Gastrocnemius medialis (tissue), 4 donors: ENCODE data around the gene KRT86. TPM values are rescaled to one million over a fixed set of nuclear protein-coding genes. Genes with fewer than 3 reads are reported as not detected.
"Not testable (repeated sequence)": the region's sequence is repeated elsewhere in the genome, so short reads cannot be mapped to it uniquely, and the experiment has no call there.

Source experiments
- ATAC-seq, 2 donors: fragments of 150-250 bp; one replicate each; pipeline ENCODE4 v1.9.1; 2016
- DNase-seq, 2 donors: peaks; one replicate each; pipeline ENCODE4 v3.0.0-alpha.2; 2019
- H3K27ac ChIP-seq, 4 donors: fragments of 200-600 bp; sonication (generic); 1 replicate in 1 of 4; 2 replicates in 3 of 4; pipeline ENCODE4 v1.5.1; 2016 to 2018; ENCODE audit warnings: mild to moderate bottlenecking in 2 of 4, moderate library complexity in 1 of 4
- H3K27me3 ChIP-seq, 3 donors: fragments of 200-600 bp; sonication (generic) in 2 of 3; 1 replicate in 1 of 3; 2 replicates in 2 of 3; pipeline versions ENCODE4 v1.5.1 to v1.6.0; 2016 to 2019; ENCODE audit warnings: mild to moderate bottlenecking in 1 of 3, moderate library complexity in 1 of 3
- H3K36me3 ChIP-seq, 2 donors: fragments of 200-600 bp; sonication (generic) in 1 of 2; one replicate each; pipeline ENCODE4 v1.5.1; 2017 to 2018
- H3K4me1 ChIP-seq, 2 donors: fragments of 200-600 bp; sonication (generic) in 1 of 2; one replicate each; pipeline ENCODE4 v1.5.1; 2016 to 2017; ENCODE audit warnings: mild to moderate bottlenecking in 2 of 2
- H3K4me3 ChIP-seq, 4 donors: fragments of 200-600 bp; sonication (generic) in 3 of 4; 1 replicate in 1 of 4; 2 replicates in 3 of 4; pipeline ENCODE4 v1.5.1; 2016 to 2019; ENCODE audit warnings: mild to moderate bottlenecking in 2 of 4
- H3K9me3 ChIP-seq, 3 donors: fragments of 200-600 bp; sonication (generic) in 2 of 3; 1 replicate in 1 of 3; 2 replicates in 2 of 3; pipeline ENCODE4 v1.5.1; 2016 to 2019
- POLR2A ChIP-seq, 2 donors: fragments of 450-650 bp; IDR thresholded peaks; one replicate each; pipeline ENCODE4 v1.6.1; 2017; ENCODE audit warnings: antibody characterized with exemption in 2 of 2, mild to moderate bottlenecking in 2 of 2, moderate library complexity in 2 of 2
- in situ Hi-C, 4 donors: fragments of 200-750 bp; cut with MboI; loops; one replicate each; pipeline versions ENCODE4 v1.15.0 to v1.8.0; 2017; ENCODE audit warnings: low sequenced_read_pairs in 4 of 4
- intact Hi-C: fragments of 100-400 bp; cut with DNase I; formaldehyde crosslinking; loops from one replicate; pipeline ENCODE4 v1.15.1; 2023; ENCODE audit warnings: low total_unique reads
- total RNA-seq, 4 donors: library from RNA; depleted of rRNA; stranded (reverse); fragments of >200 nt; gene quantifications; one replicate each; pipeline versions ENCODE4 v1.1.0 to v1.2.3, GENCODE V29; 2016
- TF ChIP-seq, protein P1 (sequence below), 5 experiments: fragments of 450-650 bp in 3 of 5; fragments of 200-600 bp in 2 of 5; sonication (generic) in 2 of 5; IDR thresholded peaks in 4 of 5; conservative IDR thresholded peaks in 1 of 5; 1 replicate in 4 of 5; 2 replicates in 1 of 5; pipeline ENCODE4 v1.5.1; 2016 to 2019; ENCODE audit warnings: antibody characterized with exemption in 5 of 5, mild to moderate bottlenecking in 3 of 5, moderate library complexity in 3 of 5

KRT86 gene
- total RNA-seq, 4 donors from 2014 or later: 0.24 TPM; not detected in 3

- intact Hi-C loops: loop anchor here (1.0 to 5.0 kb wide), 4 partner anchors 26 to 134 kb away; no protein-coding TSS in a partner anchor
- Histone ChIP-seq H3K36me3 (no peaks in the 10 kb centered on the region), H3K9me3 (no peaks in the 10 kb centered on the region), H3K27ac (peak overlapping the region; percentile 44 to 60 (median 56)), H3K27me3 (no peaks in the 10 kb centered on the region), H3K4me1 (peaks cover 19 to 20% of the 10 kb centered on the region in 2 donors), H3K4me3 (no peak overlapping the region)
- in situ Hi-C loops: no loop called here
- ATAC-seq (peak; percentile 30 to 57), DNase-seq (peak; percentile 18 to 68)
- TF ChIP-seq, protein P1, sequence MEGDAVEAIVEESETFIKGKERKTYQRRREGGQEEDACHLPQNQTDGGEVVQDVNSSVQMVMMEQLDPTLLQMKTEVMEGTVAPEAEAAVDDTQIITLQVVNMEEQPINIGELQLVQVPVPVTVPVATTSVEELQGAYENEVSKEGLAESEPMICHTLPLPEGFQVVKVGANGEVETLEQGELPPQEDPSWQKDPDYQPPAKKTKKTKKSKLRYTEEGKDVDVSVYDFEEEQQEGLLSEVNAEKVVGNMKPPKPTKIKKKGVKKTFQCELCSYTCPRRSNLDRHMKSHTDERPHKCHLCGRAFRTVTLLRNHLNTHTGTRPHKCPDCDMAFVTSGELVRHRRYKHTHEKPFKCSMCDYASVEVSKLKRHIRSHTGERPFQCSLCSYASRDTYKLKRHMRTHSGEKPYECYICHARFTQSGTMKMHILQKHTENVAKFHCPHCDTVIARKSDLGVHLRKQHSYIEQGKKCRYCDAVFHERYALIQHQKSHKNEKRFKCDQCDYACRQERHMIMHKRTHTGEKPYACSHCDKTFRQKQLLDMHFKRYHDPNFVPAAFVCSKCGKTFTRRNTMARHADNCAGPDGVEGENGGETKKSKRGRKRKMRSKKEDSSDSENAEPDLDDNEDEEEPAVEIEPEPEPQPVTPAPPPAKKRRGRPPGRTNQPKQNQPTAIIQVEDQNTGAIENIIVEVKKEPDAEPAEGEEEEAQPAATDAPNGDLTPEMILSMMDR (IDR thresholded peaks at IDR 0.05 in 4 of 5, conservative IDR thresholded peaks at IDR 0.05 in 1 of 5): no peak
- TF ChIP-seq POLR2A (IDR thresholded peaks at IDR 0.05): no peak
Measured at GRCh38 chr12:52280796-52281560, 6.5 kb downstream of the KRT86 start.

DNA sequence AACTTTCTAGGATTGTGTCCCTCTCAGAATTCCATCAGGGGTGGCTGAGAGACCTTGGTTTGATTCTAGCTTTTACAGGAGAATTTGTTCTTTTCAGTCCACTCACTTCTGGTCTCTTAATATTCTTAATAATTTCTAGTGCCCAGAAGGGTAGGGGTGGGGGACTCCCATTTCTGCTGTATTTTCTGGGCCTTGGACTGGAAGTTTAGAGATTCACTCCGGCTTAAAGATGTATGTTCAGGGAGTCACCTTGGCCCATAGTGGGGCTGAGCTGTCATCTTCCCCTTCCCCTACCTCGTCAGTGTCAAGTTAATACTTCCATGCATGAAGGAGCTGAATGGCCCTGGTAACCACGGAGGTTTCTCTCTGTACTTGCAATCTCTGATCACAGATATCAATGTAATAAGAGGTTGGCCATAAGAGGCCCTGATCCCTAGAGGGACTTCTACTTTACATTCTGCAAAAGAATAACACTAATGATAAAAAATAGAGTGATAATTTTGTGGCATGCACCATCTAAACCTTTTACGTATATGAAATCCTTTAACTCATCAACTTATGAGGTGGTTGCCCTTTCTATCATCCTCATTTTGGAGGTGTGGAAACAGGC lies 10.2 kb downstream of the KRT86 start:
- no peak overlapping the region for H3K27ac ChIP-seq
- H3K4me1 ChIP-seq: peaks cover 10% of the 10 kb centered on the region in 2 donors
- ATAC-seq (no peak), DNase-seq (no peak)
- no peak overlapping the region for H3K4me3 ChIP-seq
- H3K9me3 ChIP-seq: no peaks in the 10 kb centered on the region
- no peaks in the 10 kb centered on the region for H3K36me3 ChIP-seq
- no peaks in the 10 kb centered on the region for H3K27me3 ChIP-seq
- no peak for TF ChIP-seq POLR2A (IDR thresholded peaks at IDR 0.05)
- TF ChIP-seq, protein P1 (IDR thresholded peaks at IDR 0.05 in 4 of 5, conservative IDR thresholded peaks at IDR 0.05 in 1 of 5): no peak
- intact Hi-C loops: loop anchor here (5.0 kb wide), 1 partner anchor 137 kb away; no protein-coding TSS in a partner anchor
- in situ Hi-C loops: no loop called here

DNA sequence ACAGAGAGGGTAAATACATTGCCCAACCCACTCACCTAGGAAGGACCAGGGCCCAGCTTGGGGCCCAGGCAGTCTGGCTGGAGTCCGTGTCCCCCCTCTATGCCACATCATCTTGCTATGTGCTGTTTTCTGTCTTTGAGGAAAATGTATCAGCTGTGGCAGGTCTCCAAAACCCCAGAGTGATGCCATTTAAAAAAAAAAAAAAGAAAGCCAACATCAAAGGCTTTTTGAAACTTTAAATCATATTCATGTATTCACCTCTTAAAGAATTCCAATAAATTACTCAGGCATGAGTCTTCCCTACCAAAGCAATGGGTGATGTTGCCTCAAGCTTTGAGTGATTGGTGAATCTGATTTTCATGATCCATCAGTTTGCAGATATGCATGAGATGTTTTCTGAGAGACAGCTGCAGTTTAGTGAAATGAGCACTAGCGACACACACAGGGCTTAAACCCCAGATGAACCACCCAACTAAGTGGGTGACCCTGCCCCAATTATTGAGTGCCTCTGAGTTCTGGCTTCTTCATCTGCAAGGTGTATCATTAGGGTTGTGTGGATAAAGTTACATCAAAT lies 10.8 kb downstream of the KRT86 start:
- TF ChIP-seq POLR2A (IDR thresholded peaks at IDR 0.05): no peak
- TF ChIP-seq, protein P1 (IDR thresholded peaks at IDR 0.05 in 4 of 5, conservative IDR thresholded peaks at IDR 0.05 in 1 of 5): no peak

GRCh38 chr12:52285851-52286530 lies 11.5 kb downstream of the KRT86 start:
- in situ Hi-C loops: no loop called here
- Histone ChIP-seq H3K9me3 (no peaks in the 10 kb centered on the region), H3K36me3 (no peaks in the 10 kb centered on the region), H3K4me3 (no peak overlapping the region), H3K27ac (no peak overlapping the region), H3K27me3 (no peaks in the 10 kb centered on the region), H3K4me1 (peaks cover 2 to 5% of the 10 kb centered on the region in 2 donors)
- no peak for ATAC-seq
- DNase-seq: no peak
- TF ChIP-seq, protein P1 (IDR thresholded peaks at IDR 0.05 in 4 of 5, conservative IDR thresholded peaks at IDR 0.05 in 1 of 5): no peak
- TF ChIP-seq POLR2A (IDR thresholded peaks at IDR 0.05): no peak
- intact Hi-C loops: no loop called here

More for the DNA sequence above, 10.8 kb downstream of the KRT86 start:
- in situ Hi-C loops: no loop called here
- intact Hi-C loops: no loop called here
- DNase-seq: no peak
- Histone ChIP-seq H3K4me1 (peaks cover 6 to 9% of the 10 kb centered on the region in 2 donors), H3K9me3 (no peaks in the 10 kb centered on the region), H3K4me3 (no peak overlapping the region), H3K36me3 (no peaks in the 10 kb centered on the region), H3K27me3 (no peaks in the 10 kb centered on the region), H3K27ac (no peak overlapping the region)
- ATAC-seq: no peak

- H3K36me3 ChIP-seq, in situ Hi-C loops, ATAC-seq, intact Hi-C loops, H3K4me1 ChIP-seq, H3K27ac ChIP-seq, H3K4me3 ChIP-seq, H3K9me3 ChIP-seq, DNase-seq, H3K27me3 ChIP-seq: not testable (repeated sequence)
Measured at GRCh38 chr12:52286857-52287785, 12.7 kb downstream of the KRT86 start.
